ENCODE measurements around the gene GTF2B. TPM values are rescaled to one million over a fixed set of nuclear protein-coding genes. Genes with fewer than 3 reads are reported as not detected.

The GTF2B gene
- total RNA-seq, 1 donor from 2014 or later: 13.7 TPM

DNA sequence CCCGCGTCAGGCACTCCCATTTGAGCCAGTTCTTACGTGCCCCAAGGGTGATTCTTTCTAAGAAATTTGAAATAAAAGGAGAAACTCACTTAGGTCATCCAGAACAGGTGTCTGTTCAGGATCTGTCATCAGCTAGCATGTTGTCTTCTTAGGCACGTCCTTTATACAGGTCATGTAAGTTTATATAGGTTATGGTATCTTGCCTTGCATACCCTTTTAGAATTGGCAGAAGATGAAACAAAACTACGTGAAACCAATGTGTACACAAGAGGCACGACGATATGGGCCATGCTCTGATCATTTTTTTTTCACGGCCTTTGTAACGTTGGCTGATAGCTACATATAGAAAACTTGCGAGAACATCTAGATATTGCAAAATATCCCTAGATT, 579 bp upstream of the GTF2B start:
- peak overlapping the region; percentile 62 to 95 for H3K4me3 ChIP-seq
- intact Hi-C loops (cut with DNase I): loop anchor here (2.0 to 10.0 kb wide), 4 partner anchors 130 to 1977 kb away; partner anchors contain the start of genes GBP3, HS2ST1, PKN2 and SELENOF
- H3K36me3 ChIP-seq: peaks cover 4 to 6% of the 10 kb centered on the region in 2 donors

DNA sequence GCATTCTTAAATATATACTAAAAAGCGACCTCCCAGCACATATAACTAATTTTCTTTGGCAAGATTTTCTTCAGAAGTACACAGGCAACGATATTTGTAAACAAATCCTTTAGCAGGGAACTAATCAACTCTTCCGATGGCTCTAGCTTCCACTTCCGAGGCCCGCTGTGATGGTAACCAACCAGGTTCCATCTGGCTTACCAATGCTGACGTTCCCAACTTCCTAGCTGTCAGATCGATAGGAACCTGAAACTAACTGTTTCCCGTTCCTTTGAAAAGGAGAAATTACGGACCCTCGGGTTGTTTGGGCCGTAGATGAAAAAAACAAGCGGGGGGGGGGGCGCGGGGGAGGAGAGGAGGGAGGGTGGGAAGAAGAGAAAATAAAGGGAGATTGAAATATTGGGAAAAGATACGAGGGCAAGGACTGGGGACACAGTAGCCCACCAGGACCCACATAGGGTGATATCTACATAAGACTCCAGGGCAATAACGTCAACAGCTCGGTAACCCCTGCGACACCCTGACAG, 513 bp downstream of the GTF2B start:
- Histone ChIP-seq H3K27ac (peak overlapping the region; percentile 91 to 99), H3K4me1 (peaks cover 2 to 11% of the 10 kb centered on the region in 2 donors), H3K9me3 (no peaks in the 10 kb centered on the region), H3K4me3 (peak overlapping the region; percentile 62 to 95), H3K36me3 (peaks cover 12 to 17% of the 10 kb centered on the region in 2 donors), H3K27me3 (no peaks in the 10 kb centered on the region)
- DNase-seq (ENCODE audit: low spot score in 2 of 2): no peak
- TF ChIP-seq, protein P1, sequence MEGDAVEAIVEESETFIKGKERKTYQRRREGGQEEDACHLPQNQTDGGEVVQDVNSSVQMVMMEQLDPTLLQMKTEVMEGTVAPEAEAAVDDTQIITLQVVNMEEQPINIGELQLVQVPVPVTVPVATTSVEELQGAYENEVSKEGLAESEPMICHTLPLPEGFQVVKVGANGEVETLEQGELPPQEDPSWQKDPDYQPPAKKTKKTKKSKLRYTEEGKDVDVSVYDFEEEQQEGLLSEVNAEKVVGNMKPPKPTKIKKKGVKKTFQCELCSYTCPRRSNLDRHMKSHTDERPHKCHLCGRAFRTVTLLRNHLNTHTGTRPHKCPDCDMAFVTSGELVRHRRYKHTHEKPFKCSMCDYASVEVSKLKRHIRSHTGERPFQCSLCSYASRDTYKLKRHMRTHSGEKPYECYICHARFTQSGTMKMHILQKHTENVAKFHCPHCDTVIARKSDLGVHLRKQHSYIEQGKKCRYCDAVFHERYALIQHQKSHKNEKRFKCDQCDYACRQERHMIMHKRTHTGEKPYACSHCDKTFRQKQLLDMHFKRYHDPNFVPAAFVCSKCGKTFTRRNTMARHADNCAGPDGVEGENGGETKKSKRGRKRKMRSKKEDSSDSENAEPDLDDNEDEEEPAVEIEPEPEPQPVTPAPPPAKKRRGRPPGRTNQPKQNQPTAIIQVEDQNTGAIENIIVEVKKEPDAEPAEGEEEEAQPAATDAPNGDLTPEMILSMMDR (IDR thresholded peaks at IDR 0.05): no peak
- intact Hi-C loops (cut with DNase I): loop anchor here (2.0 to 10.0 kb wide), 4 partner anchors 131 to 1976 kb away; partner anchors contain the start of genes GBP3, HS2ST1, PKN2 and SELENOF

More for the DNA sequence above, 579 bp upstream of the GTF2B start:
- peak overlapping the region; percentile 91 to 99 for H3K27ac ChIP-seq
- H3K9me3 ChIP-seq: no peaks in the 10 kb centered on the region
- TF ChIP-seq, protein P1 (IDR thresholded peaks at IDR 0.05): no peak
- H3K4me1 ChIP-seq: peaks cover 2 to 11% of the 10 kb centered on the region in 2 donors
- no peaks in the 10 kb centered on the region for H3K27me3 ChIP-seq
- DNase-seq (ENCODE audit: low spot score in 2 of 2): no peak

DNA sequence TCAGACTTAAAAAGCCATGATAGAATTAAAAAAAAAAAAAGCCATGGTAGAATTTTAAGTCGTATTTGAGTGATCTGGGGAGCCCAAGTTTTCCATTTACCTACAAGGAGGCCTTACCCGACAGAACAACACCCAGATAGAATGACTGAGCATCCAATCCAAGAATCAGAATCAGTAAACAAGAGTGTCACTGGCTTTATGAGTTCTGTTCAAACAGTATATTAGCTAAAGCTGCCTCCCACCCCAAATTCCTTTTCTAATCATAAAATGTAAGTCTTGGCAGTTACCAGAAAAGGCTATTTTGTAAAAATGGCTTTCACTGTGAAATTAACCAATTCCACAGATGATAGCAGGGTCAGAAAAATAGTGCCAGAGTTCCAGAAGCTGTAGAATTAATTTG, 1.2 kb downstream of the GTF2B start:
- no peaks in the 10 kb centered on the region for H3K27me3 ChIP-seq
- peaks cover 19 to 24% of the 10 kb centered on the region in 2 donors for H3K36me3 ChIP-seq
- H3K4me3 ChIP-seq: peak overlapping the region; percentile 62 to 95
- H3K9me3 ChIP-seq: no peaks in the 10 kb centered on the region
- intact Hi-C loops (cut with DNase I): loop anchor here (2.0 to 10.0 kb wide), 4 partner anchors 132 to 1975 kb away; partner anchors contain the start of genes GBP3, HS2ST1, PKN2 and SELENOF
- peak overlapping the region; percentile 91 to 99 for H3K27ac ChIP-seq
- TF ChIP-seq, protein P1 (IDR thresholded peaks at IDR 0.05): no peak
- no peak for DNase-seq (ENCODE audit: low spot score in 2 of 2)
- peaks cover 2 to 11% of the 10 kb centered on the region in 2 donors for H3K4me1 ChIP-seq

DNA sequence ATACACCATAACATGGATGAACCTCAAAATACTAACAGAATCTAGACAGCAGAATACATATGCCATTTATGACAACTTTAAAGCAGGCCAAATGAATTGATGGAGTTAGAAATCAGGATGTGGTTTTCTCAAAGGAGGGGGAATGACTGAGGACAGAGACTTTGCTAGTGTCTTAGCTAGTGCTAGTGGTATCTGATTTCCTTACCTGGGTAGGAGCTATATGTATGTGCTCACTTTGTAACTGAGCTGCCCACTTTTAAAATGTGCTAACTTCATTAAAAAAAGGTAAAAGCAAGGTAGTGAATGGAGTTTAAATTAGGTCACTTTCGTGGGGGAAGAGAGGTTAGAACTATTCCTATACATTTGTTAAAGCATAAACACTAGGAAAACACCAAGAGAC, 2.6 kb downstream of the GTF2B start:
- DNase-seq (ENCODE audit: low spot score in 2 of 2): no peak
- peaks cover 2 to 11% of the 10 kb centered on the region in 2 donors for H3K4me1 ChIP-seq
- H3K27ac ChIP-seq: no peak overlapping the region
- H3K9me3 ChIP-seq: no peaks in the 10 kb centered on the region
- no peaks in the 10 kb centered on the region for H3K27me3 ChIP-seq
- no peak overlapping the region for H3K4me3 ChIP-seq
- TF ChIP-seq, protein P1 (IDR thresholded peaks at IDR 0.05): no peak
- peaks cover 29 to 36% of the 10 kb centered on the region in 2 donors for H3K36me3 ChIP-seq
- intact Hi-C loops (cut with DNase I): no loop called here

DNA sequence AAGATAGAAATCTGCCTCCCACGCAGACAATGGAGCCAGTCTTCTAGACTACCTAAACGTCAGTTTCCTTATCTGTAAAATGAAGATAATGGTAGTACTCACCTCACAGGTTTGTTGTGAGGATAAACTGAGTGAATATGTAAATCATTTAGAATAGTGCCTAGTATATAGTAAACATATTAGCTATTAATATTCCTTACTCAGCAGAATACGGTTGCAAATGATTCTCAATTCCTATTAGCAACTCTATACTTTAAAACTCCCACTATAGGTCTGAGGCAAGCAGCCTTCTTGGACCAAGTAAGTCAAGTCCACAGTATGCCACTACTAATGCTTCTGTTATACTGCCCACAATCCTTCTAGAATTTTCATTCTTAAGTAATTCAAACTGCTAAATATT, 5.4 kb downstream of the GTF2B start:
- TF ChIP-seq, protein P1 (IDR thresholded peaks at IDR 0.05): no peak
- no peaks in the 10 kb centered on the region for H3K27me3 ChIP-seq
- no peak for DNase-seq (ENCODE audit: low spot score in 2 of 2)
- no peak overlapping the region for H3K27ac ChIP-seq
- H3K9me3 ChIP-seq: no peaks in the 10 kb centered on the region
- intact Hi-C loops (cut with DNase I): no loop called here
- H3K4me1 ChIP-seq: peaks cover 2 to 8% of the 10 kb centered on the region in 2 donors
- no peak overlapping the region for H3K4me3 ChIP-seq
- peaks cover 34 to 44% of the 10 kb centered on the region in 2 donors for H3K36me3 ChIP-seq

All from ascending aorta (tissue), 2 donors.